COLO668 (cell line): ENCODE measurements around the gene RBFOX1.

Experiments
- DNase-seq: peaks from one replicate; lab custom pipeline; 2025; ENCODE audit not compliant: unreplicated experiment; lab: John Stamatoyannopoulos, UW

The RBFOX1 gene

GRCh38 chr16:7408700-7409365 lies 76.2 kb downstream of the RBFOX1 start:
- no peak for DNase-seq

- DNase-seq: no peak
Measured at GRCh38 chr16:7419441-7419840, 86.8 kb downstream of the RBFOX1 start.

GRCh38 chr16:7420079-7420478 lies 87.4 kb downstream of the RBFOX1 start:
- DNase-seq: no peak

- DNase-seq: no peak
Measured at GRCh38 chr16:7420843-7421242, 88.2 kb downstream of the RBFOX1 start.

- DNase-seq: no peak
Measured at GRCh38 chr16:7421578-7421977, 88.9 kb downstream of the RBFOX1 start.

- DNase-seq: no peak
Measured at GRCh38 chr16:7422036-7422888, 89.6 kb downstream of the RBFOX1 start.

- DNase-seq: no peak
Measured at GRCh38 chr16:7423434-7424044, 90.9 kb downstream of the RBFOX1 start.

GRCh38 chr16:7426161-7426560 lies 93.5 kb downstream of the RBFOX1 start:
- no peak for DNase-seq

- no peak for DNase-seq
Measured at GRCh38 chr16:7431723-7432122, 99.1 kb downstream of the RBFOX1 start.

GRCh38 chr16:7436306-7436705 lies 103.7 kb downstream of the RBFOX1 start:
- DNase-seq: no peak

- no peak for DNase-seq
Measured at GRCh38 chr16:7437135-7437804, 104.6 kb downstream of the RBFOX1 start.

- DNase-seq: no peak
Measured at GRCh38 chr16:7437843-7438242, 105.2 kb downstream of the RBFOX1 start.

GRCh38 chr16:7438601-7439000 lies 106.0 kb downstream of the RBFOX1 start:
- DNase-seq: no peak

GRCh38 chr16:7439518-7439917 lies 106.9 kb downstream of the RBFOX1 start:
- no peak for DNase-seq

GRCh38 chr16:7440886-7441400 lies 108.3 kb downstream of the RBFOX1 start:
- DNase-seq: no peak

- DNase-seq: no peak
Measured at GRCh38 chr16:7442050-7442449, 109.4 kb downstream of the RBFOX1 start.

GRCh38 chr16:7443142-7443541 lies 110.5 kb downstream of the RBFOX1 start:
- no peak for DNase-seq

- DNase-seq: no peak
Measured at GRCh38 chr16:7443648-7444365, 111.2 kb downstream of the RBFOX1 start.

GRCh38 chr16:7449306-7449705 lies 116.7 kb downstream of the RBFOX1 start:
- no peak for DNase-seq

- no peak for DNase-seq
Measured at GRCh38 chr16:7449808-7450207, 117.2 kb downstream of the RBFOX1 start.

GRCh38 chr16:7450440-7450839 lies 117.8 kb downstream of the RBFOX1 start:
- DNase-seq: no peak
